Osteoblast (primary cell): Measurements from ENCODE around the gene AZGP1. TPM values are rescaled to one million over a fixed set of nuclear protein-coding genes. Genes with fewer than 3 reads are reported as not detected.
A peak's percentile ranks its signal among the peaks of the same experiment; 100 is the strongest.

Source experiments
- DNase-seq: peaks from one replicate; pipeline ENCODE4 v3.0.0; 2011; ENCODE audit warnings: low spot score, mixed read lengths; ENCODE audit not compliant: insufficient read length; ENCODE audit errors: missing footprints
- H2AFZ ChIP-seq: 2 replicates; pipeline ENCODE4 v1.6.0; 2011; ENCODE audit warnings: mild to moderate bottlenecking, low read length
- H3K27ac ChIP-seq: 2 replicates; pipeline ENCODE4 v1.5.1; 2011; ENCODE audit warnings: mild to moderate bottlenecking, low read depth, low read length, moderate library complexity
- H3K27me3 ChIP-seq: 2 replicates; pipeline ENCODE4 v1.6.0; 2012; ENCODE audit warnings: mild to moderate bottlenecking, control low read depth, inconsistent platforms, low read length, moderate library complexity; ENCODE audit not compliant: insufficient read depth
- H3K36me3 ChIP-seq: 2 replicates; pipeline ENCODE4 v1.5.1; 2011; ENCODE audit warnings: mild to moderate bottlenecking, low read length, control low read depth, moderate library complexity; ENCODE audit not compliant: insufficient read depth
- H3K4me1 ChIP-seq: 2 replicates; pipeline ENCODE4 v1.5.1; 2011; ENCODE audit warnings: mild to moderate bottlenecking, low read length, control low read depth, moderate library complexity; ENCODE audit not compliant: insufficient read depth
- H3K4me2 ChIP-seq: 2 replicates; pipeline ENCODE4 v1.6.0; 2011; ENCODE audit warnings: mild to moderate bottlenecking, low read length; ENCODE audit not compliant: insufficient read depth
- H3K4me3 ChIP-seq: fragments of 200-600 bp; sonication (generic); 3 replicates; pipeline ENCODE4 v1.5.1; 2012; ENCODE audit warnings: mild to moderate bottlenecking, low read length, inconsistent platforms; ENCODE audit not compliant: insufficient read depth
- H3K79me2 ChIP-seq: 2 replicates; pipeline ENCODE4 v1.6.0; 2012; ENCODE audit warnings: mild to moderate bottlenecking, low read length, control low read depth, inconsistent platforms; ENCODE audit not compliant: insufficient read depth
- H3K9me3 ChIP-seq: 2 replicates; pipeline ENCODE4 v1.5.1; 2011; ENCODE audit warnings: low read depth, low read length, control low read depth
- H4K20me1 ChIP-seq: 2 replicates; pipeline ENCODE4 v1.6.0; 2012; ENCODE audit warnings: mild to moderate bottlenecking, low read length, control low read depth; ENCODE audit not compliant: insufficient read depth
- CTCF ChIP-seq: IDR thresholded peaks from 2 replicates; pipeline ENCODE4 v1.5.1; 2011; ENCODE audit warnings: mild to moderate bottlenecking, low read depth, low read length, moderate library complexity; ENCODE audit errors: extremely low read depth
- total RNA-seq: library from RNA; depleted of rRNA; stranded (reverse); fragments of >200 nt; gene quantifications from 2 replicates; pipeline ENCODE4 v1.2.3, GENCODE V29; 2012

AZGP1 gene
- total RNA-seq, 1 donor: not detected

- DNase-seq: no peak
- Histone ChIP-seq H3K4me2 (no peak overlapping the region), H3K4me1 (peaks cover 7% of the 10 kb centered on the region), H2AFZ (no peak overlapping the region), H3K9me3 (no peaks in the 10 kb centered on the region), H3K36me3 (no peaks in the 10 kb centered on the region), H3K79me2 (no peaks in the 10 kb centered on the region), H3K27ac (no peak overlapping the region), H4K20me1 (no peaks in the 10 kb centered on the region), H3K27me3 (peaks cover 43% of the 10 kb centered on the region), H3K4me3 (no peak overlapping the region)
- no peak for TF ChIP-seq CTCF
Measured at GRCh38 chr7:99930376-99930775, 45.5 kb downstream of the AZGP1 start.

DNA sequence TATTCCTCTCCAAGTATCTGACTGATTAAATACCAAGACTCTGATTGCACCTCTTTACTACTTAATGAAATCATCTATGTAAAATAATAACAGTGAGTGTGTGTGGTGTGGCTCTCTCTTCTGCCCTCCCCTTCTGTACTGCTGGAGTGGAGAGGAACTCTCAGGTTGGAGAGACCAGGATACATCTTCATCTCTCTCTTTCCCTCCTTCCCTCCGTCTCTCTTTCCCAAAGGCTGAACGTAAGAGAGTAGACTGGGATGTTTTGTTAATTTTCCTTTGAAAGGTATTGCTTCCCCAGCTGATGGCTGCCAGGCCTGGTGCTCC lies 46.1 kb downstream of the AZGP1 start:
- Histone ChIP-seq H3K4me2 (peak overlapping the region; percentile 68), H3K9me3 (no peaks in the 10 kb centered on the region), H3K4me3 (no peak overlapping the region)

DNA sequence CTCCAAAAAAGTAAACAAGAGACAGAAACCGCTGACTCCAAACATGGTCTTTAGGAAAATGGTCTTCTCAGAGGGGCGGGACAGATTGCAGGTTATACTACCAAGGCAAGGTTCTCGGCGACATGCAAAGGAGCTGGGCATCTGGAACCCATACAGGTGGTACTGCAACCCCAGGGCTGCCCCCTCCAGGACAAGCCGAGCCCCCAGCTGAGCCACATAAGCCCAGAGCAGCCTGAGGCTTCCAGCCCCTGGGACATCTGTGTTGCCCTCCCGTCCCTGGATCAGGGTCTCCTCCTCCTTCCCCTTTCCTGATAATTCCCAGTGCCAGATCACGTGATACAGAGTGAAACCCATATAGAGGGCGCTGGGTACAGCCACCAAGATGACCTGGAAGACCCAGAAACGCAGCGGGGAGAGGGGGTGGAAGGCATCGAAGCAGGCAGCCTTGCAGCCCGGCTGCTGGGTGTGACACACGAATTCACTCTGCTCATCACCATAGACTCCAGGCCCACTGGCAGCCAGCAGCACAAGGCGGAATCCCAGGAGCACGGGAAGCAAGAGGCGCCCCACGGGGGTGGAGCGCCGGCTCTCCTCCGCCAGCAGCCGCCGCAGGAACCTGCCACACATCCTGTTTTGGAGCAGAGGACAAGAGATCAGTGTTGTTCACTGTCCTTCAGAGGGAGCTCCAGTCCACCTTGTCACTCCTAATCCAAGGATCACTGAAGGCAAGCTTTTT lies 46.7 kb downstream of the AZGP1 start, which contains the start of gene GJC3:
Gene GJC3, minus strand, starts transcription at position 627 of the 736 bp plus-strand sequence. Its CDS starts 0 bp downstream, at position 627.
- peak within 1 kb of the TSS; percentile 42 for H2AFZ ChIP-seq

More for the DNA sequence above, 46.1 kb downstream of the AZGP1 start:
- Histone ChIP-seq H3K27ac (no peak overlapping the region), H4K20me1 (no peaks in the 10 kb centered on the region), H2AFZ (peak overlapping the region; percentile 42), H3K4me1 (peaks cover 7% of the 10 kb centered on the region), H3K27me3 (peaks cover 41% of the 10 kb centered on the region), H3K36me3 (no peaks in the 10 kb centered on the region), H3K79me2 (no peaks in the 10 kb centered on the region)
- DNase-seq: no peak
- TF ChIP-seq CTCF: no peak

More for the DNA sequence above, 46.7 kb downstream of the AZGP1 start, which contains the start of gene GJC3:
- no peak within 1 kb of the TSS for H3K27ac ChIP-seq
- H3K4me3 ChIP-seq: peak within 1 kb of the TSS; percentile 4
- H3K4me1 ChIP-seq: peaks cover 7% of the 10 kb centered on the region
- DNase-seq: peak; percentile 90
- peak; percentile 20 for TF ChIP-seq CTCF
- H3K4me2 ChIP-seq: peak within 1 kb of the TSS; percentile 68
- H4K20me1 ChIP-seq: no peaks in the 10 kb centered on the region
- H3K9me3 ChIP-seq: no peaks in the 10 kb centered on the region
- H3K36me3 ChIP-seq: no peaks in the 10 kb centered on the region
- H3K27me3 ChIP-seq: peaks cover 36% of the 10 kb centered on the region
- no peaks in the 10 kb centered on the region for H3K79me2 ChIP-seq
